NK-92 treated with Interleukin-12 subunit alpha and Interleukin-12 subunit beta, amount 100 ng/mL, for 24 hours (cell line): Measurements from ENCODE around the gene PRDM11.

Source experiments
- DNase-seq: peaks from one replicate; lab custom pipeline; 2025; lab: John Stamatoyannopoulos, UW

The PRDM11 gene

DNA sequence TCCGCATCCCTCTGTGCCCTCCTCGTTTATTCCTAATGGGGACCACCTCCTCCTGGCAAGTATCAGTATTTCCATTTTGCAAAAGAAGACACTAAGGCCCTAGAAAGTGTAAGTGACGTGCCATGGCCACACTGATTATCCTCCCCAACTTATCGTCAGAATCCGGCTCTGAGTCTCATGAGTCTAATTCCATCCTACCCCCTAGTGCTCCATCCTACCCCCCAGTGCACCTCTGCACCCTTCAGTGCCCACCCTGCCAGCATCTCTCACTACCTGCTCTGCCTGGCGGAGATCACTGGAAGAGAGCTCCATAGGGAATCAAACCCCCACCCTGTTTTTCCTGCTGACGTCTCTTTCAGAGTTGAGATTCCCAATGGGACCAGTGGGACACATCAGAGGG is 31.8 kb downstream of the PRDM11 start:
- no peak for DNase-seq

DNA sequence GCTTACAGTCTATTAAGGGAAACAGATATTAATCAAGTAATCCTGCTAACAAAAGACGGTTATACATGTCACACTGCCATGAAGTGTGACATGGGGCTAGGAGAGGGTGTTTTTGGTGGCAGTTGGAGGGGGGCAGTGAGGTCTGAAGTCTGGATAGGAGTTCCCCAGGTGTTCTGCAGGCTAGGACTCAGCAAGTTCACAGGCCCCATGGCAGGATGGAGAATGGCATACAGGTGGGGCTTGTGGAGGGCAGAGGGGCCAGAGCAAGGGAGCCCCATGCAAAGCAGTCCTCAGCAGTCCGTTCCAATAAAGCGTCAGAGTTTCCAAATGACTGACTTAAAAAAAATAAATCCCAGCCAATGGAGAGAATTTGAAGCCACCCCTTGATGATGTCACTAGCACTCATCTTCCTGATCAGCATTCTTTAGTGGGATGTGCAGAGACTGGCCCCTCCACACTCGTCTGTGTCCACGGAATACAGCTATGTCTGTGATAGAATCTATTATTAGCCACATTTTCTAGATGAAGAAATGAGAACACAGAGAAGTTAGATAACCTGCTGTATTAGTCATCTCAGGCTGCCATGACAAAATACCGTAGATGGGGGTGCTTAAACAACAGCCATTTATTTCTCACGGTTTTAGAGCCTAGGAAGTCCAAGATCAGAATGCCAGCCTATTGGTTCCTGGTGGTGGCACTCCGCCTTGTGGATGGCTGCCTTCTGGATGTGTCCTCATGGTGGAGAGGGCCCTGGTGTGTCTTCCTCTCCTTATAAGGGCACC is 32.6 kb downstream of the PRDM11 start:
- DNase-seq = no peak

GRCh38 chr11:45179686-45180178 is 33.3 kb downstream of the PRDM11 start:
- DNase-seq = no peak

GRCh38 chr11:45180179-45180847 is 33.9 kb downstream of the PRDM11 start:
- no peak for DNase-seq

DNA sequence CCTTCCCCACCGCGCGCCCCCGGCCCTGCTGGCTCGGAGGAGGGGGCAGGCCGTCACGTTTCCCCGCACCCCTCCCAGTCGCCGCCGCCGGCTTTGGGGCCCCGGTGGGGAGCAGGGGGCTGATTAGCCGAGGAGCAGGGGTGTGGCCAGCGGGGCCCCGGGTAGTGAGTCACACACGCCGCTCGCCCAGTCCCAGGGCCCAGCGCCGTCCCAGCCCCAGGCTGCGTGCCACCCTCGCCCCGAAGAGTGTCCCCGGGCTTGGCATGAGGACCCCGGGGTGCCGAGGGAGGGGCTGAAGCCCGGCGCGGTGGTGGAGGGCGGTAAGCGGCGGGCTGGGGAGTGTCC is 34.4 kb downstream of the PRDM11 start:
- no peak for DNase-seq

GRCh38 chr11:45181193-45181888 is 34.9 kb downstream of the PRDM11 start:
- DNase-seq = no peak

DNA sequence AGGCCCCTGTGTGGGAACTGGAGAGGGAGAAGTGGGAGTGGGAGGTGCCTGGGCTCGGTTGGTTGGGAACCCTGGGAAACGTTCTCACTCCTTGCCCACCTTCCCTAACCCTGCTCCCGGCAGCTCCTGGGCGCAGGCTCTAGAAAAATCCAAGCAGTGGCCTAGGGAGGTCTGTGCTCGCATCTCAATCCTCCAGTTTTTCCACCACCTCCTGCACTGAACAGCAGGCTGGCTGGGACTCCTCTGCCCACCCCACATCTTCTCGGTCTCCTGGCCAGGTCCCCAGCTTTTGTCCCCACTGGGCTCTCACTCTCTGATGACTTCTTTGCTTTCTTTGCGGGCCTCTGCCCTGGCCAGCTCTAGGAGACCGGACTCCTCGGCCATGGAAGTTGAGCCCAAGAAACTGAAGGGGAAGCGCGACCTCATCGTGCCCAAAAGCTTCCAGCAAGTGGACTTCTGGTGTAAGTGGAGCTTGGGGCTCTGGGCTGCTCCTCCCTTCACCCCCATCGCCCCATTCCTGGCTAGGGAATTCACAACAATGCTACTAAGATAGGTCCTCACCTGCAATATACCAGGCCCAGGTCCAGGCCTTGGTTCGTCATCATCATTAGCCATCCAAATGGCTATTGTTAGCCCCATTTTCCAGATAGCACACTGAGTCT is 35.6 kb downstream of the PRDM11 start:
- no peak for DNase-seq

DNA sequence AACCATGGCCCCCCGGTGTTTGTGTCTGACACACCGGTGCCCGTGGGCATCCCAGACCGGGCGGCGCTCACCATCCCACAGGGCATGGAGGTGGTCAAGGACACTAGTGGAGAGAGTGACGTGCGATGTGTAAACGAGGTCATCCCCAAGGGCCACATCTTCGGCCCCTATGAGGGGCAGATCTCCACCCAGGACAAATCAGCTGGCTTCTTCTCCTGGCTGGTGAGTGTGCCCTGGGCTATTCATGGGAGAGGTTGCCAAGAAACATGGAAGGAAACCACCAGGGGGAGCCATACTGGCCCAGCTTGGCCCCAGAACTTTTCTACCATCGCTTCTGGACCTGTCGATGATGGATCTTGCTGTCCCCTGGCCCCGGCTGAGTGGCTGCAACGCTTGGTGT is 36.5 kb downstream of the PRDM11 start:
- DNase-seq = no peak

GRCh38 chr11:45184640-45185039 is 38.2 kb downstream of the PRDM11 start:
- DNase-seq = no peak

DNA sequence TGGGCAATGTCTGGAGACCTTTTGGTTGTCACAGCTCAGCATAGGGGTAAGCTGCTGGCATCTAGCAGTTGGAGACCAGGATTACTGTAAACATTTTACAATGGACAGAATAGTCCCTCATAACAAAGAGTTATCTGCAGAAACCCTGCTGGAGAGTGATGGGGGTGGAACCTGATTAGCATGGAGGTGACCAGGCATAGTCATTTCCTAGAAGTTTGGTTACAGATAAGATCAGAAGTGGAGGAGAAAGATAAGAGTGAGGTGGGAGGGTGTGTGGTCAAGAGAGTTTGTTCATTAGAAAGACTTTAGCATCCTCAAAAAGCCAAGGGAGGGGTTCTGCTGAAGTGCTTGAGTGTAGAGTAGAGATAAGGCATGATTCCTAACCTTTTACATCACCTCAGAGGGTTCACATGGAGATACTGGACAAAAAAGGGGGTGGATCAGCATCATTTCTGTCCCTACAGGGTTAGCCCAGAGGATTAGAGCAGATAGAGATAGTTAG is 38.8 kb downstream of the PRDM11 start:
- DNase-seq = no peak

DNA sequence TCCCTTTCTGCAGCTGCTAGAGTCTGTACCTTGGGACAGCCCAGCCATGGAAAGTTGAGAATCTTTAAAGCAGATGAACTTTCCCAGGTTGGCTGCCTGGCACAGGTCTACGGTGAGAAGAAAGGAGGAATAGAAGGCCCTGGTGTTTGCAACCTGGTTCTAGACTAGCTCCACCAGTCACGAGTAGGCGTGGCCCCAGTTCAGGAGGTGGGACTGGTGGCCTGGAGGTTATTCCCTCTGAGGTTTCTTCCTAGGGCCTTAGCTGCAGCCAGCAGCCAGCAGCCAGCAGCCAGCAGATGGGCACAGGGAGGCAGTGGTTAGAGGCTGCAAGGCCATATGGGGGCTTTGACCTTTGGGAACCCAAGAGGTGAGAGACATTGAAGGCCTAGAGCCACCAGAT is 40.9 kb downstream of the PRDM11 start:
- DNase-seq = no peak

DNA sequence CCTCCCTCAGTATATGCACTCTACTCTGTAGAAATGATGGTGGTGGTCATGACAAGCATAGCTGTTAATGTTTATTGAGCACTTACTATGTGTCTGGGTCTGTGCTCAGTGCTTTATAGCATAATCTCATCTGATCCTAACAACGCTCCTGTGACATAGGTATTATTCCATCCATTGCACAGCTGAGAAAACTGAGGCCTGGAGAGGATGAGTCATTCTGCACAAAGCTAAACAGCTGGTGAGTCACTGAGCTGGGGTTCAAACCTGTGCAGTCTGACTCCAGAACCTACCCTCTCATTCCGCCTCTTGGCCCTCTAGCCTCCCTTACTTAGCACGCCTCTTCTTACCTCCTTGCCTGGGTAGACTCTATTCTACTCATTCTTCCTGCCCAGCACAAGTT is 41.7 kb downstream of the PRDM11 start:
- peak; percentile 8 for DNase-seq

DNA sequence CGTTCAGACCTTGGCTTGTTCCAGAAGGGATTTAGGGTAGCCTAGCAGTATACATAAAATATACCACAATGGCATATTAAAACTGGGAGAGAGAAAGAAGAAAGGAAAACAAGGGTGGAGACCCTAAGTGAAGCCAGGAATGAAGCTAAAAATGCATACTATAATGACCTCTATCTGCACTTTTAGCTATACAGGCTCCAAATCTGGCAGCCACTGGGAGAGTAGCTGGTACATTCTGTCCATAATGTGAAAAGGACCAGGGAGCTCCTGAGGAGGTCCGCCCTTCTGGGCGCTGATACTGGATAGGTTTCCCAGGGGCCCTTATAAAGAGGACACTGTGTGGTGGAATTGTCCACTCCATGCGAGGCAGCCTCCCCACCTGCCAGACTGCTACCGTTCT is 42.8 kb downstream of the PRDM11 start:
- DNase-seq = no peak

DNA sequence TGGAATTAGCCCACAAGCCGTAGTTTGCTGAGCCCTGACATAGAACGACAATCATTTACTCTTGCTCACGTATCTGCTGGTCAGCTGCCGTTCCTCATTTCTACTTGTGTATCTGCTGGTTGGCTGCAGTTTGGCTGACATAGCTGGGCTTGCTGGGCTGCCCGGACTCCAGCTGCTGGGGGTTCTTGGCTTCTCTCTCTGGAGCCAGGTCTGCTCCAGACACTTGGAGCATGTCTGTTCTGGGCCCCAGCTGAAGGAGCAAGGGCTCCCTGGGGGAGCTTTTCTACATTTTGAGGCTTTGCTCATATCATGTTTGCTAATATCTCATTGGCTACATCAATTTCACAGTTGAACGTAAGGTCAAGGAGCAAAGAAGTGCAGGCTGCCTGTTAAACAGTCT is 47.3 kb downstream of the PRDM11 start:
- no peak for DNase-seq

DNA sequence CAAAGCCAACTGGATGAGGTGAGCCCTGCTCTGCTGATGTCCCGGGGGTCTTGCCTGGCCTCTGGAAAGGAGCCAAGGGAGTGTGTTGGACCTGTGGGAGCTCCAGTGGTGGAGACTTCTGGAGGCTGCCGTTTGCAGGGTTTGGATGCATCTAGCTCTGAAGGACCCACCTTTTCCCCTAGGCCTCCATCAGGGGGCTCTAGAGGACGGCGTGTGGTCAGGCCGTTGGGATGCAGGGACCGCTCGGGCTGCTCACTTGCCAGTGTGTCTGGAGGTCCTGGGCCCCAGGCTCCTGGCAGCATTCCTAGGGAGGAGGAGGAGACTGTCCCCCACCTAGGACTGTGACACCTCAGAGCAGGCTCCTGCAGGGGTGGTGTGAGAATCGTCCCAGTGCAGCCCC is 58.3 kb downstream of the PRDM11 start:
- DNase-seq = no peak

- no peak for DNase-seq
Measured at GRCh38 chr11:45205978-45206377, 59.5 kb downstream of the PRDM11 start.

- DNase-seq = no peak
Measured at GRCh38 chr11:45208135-45208534, 61.7 kb downstream of the PRDM11 start.

DNA sequence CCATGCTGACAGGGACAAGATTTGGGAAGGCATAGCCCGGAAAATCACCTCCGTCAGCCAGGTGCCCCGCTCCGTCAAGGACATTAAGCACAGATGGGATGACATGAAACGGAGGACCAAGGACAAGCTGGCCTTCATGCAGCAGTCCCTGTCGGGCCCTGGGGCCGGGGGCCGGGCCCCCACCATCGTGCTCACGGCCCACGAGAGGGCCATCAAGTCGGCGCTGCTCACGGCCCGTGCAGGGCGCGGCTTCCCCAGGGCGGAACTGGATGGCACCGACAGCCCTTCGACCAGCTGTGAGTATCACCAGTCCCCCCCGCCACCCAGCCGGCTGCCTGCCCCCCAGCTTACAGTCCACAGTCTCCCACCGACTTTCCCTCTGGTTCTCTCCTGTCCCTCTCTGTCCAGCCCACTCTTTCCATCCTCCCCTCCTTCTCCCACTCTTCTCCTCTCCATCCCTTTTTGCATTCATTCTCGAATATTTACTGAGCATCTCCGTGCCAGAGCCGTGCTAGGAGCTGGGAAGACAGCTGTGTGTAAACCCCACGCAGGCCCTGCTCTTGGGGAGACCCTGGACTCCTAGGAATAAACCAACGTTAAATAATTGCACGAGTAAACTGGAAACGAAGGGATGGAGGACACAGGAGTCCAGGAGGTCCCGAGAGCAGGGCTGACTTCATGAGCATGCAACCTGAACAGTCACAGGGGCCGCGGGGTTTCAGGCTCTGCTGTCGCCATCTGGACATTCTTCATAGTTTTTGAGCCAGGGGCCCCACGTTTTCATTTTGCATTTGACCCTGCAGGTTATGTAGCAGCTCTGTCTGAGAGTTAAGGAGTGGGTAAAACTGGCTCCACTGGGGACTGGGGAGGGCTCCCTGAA is 62.8 kb downstream of the PRDM11 start:
- DNase-seq = no peak

DNA sequence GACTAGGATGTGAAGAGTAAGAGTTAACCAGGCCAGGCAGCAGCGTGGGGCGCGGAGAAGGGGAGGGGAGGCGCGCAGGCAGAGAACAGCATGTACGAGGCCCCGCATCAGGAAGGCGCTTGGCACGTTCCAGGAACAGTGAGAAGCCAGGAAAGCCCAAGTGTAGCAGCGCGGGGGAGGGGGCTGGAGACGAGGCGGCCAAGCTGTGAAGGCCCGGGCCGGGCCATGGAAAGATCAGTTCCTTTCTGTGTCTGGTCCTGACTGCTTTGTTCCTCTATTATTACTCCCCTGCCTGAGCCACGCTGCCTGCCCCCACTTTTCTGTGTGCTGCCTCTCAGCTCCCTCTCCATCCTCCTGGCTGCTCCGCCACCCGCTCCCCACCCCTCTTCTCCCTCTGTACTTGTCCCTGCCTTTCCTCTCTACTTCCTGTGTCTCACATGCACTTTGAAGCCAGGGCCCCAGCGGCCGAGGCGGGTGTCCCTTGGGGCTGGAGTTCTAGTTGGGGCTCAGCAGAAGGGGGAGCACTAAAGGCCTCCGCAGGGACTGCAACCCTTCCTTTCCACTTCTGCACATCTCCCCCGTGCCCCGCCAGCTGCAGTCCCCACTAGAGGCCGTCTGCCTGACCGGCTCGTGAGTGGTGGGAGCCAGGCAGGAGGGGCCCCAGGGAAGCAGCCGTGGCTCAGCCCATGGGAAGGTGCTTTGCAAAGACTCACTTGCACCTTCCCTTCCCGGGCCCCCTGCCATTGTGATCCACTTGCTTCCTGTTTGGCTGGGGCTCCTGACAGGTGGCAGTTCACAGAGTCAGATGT is 63.7 kb downstream of the PRDM11 start:
- no peak for DNase-seq

- DNase-seq = no peak
Measured at GRCh38 chr11:45210846-45211245, 64.4 kb downstream of the PRDM11 start.

DNA sequence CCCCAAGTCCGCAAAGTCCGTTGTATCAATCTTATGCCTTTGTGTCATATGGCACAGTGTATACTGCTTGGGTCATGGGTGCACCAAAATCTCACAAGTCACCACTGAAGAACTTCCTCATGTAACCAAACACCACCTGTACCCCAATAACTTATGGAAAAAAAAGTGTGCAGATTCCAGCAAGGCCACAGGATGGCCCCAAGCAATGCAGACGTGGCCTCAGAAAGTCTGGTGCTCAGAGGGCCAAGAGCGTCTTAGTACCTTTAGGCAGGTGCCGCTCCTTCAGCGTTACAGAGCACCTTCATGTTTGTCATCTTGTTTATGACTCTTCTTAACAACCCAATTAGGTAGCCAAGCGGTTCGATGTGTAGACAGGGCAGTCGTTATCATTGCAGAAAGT is 65.3 kb downstream of the PRDM11 start:
- no peak for DNase-seq
